Activated B cell treated with CpG ODN at 0.5 μM for 24 hours (primary cell): ENCODE measurements around the gene COBL. TPM values are rescaled to one million over a fixed set of nuclear protein-coding genes. Genes with fewer than 3 reads are reported as not detected.

Experiments
- ATAC-seq: fragments of 200-7000 bp; cut with Tn5 transposase; one replicate; pipeline ENCODE4 v1.10.0; 2021; ENCODE audit warnings: low read depth, mild to moderate bottlenecking, moderate library complexity
- CTCF ChIA-PET: fragments of 350-600 bp; sonication (Branson Sonifier 250); formaldehyde crosslinking; loops from one replicate; lab custom pipeline; 2021; ENCODE audit warnings: antibody characterized with exemption; lab: Charles Lee
- POLR2A ChIA-PET: fragments of 350-600 bp; sonication (Branson Sonifier 250); formaldehyde crosslinking; loops from one replicate; lab custom pipeline; 2021; ENCODE audit warnings: antibody characterized with exemption; lab: Charles Lee
- DNase-seq: peaks from one replicate; pipeline ENCODE4 v3.0.0; 2022
- H3K27ac Mint-ChIP-seq: one replicate; pipeline ENCODE4 v1.8.0; 2020; ENCODE audit warnings: mixed read lengths
- H3K27me3 Mint-ChIP-seq: one replicate; pipeline ENCODE4 v1.8.0; 2021; ENCODE audit warnings: mixed read lengths
- H3K36me3 Mint-ChIP-seq: one replicate; pipeline ENCODE4 v1.8.0; 2021; ENCODE audit warnings: low read depth, mixed read lengths
- H3K4me1 Mint-ChIP-seq: one replicate; pipeline ENCODE4 v1.8.0; 2021; ENCODE audit warnings: mixed read lengths
- H3K4me3 Mint-ChIP-seq: one replicate; pipeline ENCODE4 v1.8.0; 2020; ENCODE audit warnings: mild to moderate bottlenecking, mixed read lengths
- H3K9me3 Mint-ChIP-seq: one replicate; pipeline ENCODE4 v1.8.0; 2020; ENCODE audit warnings: mixed read lengths
- CTCF ChIP-seq: fragments of 200-600 bp; IDR thresholded peaks from one replicate; pipeline ENCODE4 v1.8.0; 2022; ENCODE audit warnings: antibody characterized with exemption, mild to moderate bottlenecking
- intact Hi-C: fragments of 100-400 bp; cut with micrococcal nuclease; formaldehyde crosslinking; loops from one replicate; pipeline ENCODE4 v1.15.1; 2024
- total RNA-seq: library from RNA; stranded (reverse); gene quantifications from 2 replicates; pipeline ENCODE4 v1.2.3, GENCODE V29; 2022

The COBL gene
- total RNA-seq, 1 donor from 2014 or later = not detected

- H3K4me3 Mint-ChIP-seq = no peak overlapping the region
- ATAC-seq (no peak), DNase-seq (no peak)
- no peaks in the 10 kb centered on the region for H3K27me3 Mint-ChIP-seq
- H3K36me3 Mint-ChIP-seq = no peaks in the 10 kb centered on the region
- CTCF ChIA-PET = no interaction called here
- POLR2A ChIA-PET = no interaction called here
- intact Hi-C loops = no loop called here
- H3K27ac Mint-ChIP-seq = no peak overlapping the region
- H3K9me3 Mint-ChIP-seq = no peaks in the 10 kb centered on the region
- H3K4me1 Mint-ChIP-seq = no peaks in the 10 kb centered on the region
- no peak for TF ChIP-seq CTCF
Measured at GRCh38 chr7:51244885-51245284, 71.7 kb downstream of the COBL start.

GRCh38 chr7:51244053-51244452, 72.6 kb downstream of the COBL start:
- ChIA-PET CTCF (no interaction called here), POLR2A (no interaction called here)
- no peaks in the 10 kb centered on the region for H3K9me3 Mint-ChIP-seq
- ATAC-seq (no peak), DNase-seq (no peak)
- intact Hi-C loops = no loop called here
- no peaks in the 10 kb centered on the region for H3K4me1 Mint-ChIP-seq
- H3K27me3 Mint-ChIP-seq = no peaks in the 10 kb centered on the region
- no peak overlapping the region for H3K27ac Mint-ChIP-seq
- TF ChIP-seq CTCF = no peak
- no peak overlapping the region for H3K4me3 Mint-ChIP-seq
- H3K36me3 Mint-ChIP-seq = no peaks in the 10 kb centered on the region

- no peaks in the 10 kb centered on the region for H3K9me3 Mint-ChIP-seq
- DNase-seq (no peak), ATAC-seq (no peak)
- H3K4me1 Mint-ChIP-seq = no peaks in the 10 kb centered on the region
- no peak overlapping the region for H3K27ac Mint-ChIP-seq
- TF ChIP-seq CTCF = no peak
- no peak overlapping the region for H3K4me3 Mint-ChIP-seq
- H3K36me3 Mint-ChIP-seq = no peaks in the 10 kb centered on the region
- H3K27me3 Mint-ChIP-seq = no peaks in the 10 kb centered on the region
- CTCF ChIA-PET = no interaction called here
- POLR2A ChIA-PET = no interaction called here
- intact Hi-C loops = no loop called here
Measured at GRCh38 chr7:51243631-51244030, 73.0 kb downstream of the COBL start.

GRCh38 chr7:51242881-51243518, 73.6 kb downstream of the COBL start:
- DNase-seq = no peak

More at GRCh38 chr7:51242881-51243518, 73.6 kb downstream of the COBL start:
- intact Hi-C loops = no loop called here
- no peaks in the 10 kb centered on the region for H3K9me3 Mint-ChIP-seq
- H3K4me1 Mint-ChIP-seq = no peaks in the 10 kb centered on the region
- ChIA-PET POLR2A (no interaction called here), CTCF (no interaction called here)
- no peaks in the 10 kb centered on the region for H3K27me3 Mint-ChIP-seq
- TF ChIP-seq CTCF = no peak
- H3K27ac Mint-ChIP-seq = no peak overlapping the region
- no peaks in the 10 kb centered on the region for H3K36me3 Mint-ChIP-seq
- no peak for ATAC-seq
- H3K4me3 Mint-ChIP-seq = no peak overlapping the region
